ENCODE results near the gene C3orf20. TPM values are rescaled to one million over a fixed set of nuclear protein-coding genes. Genes with fewer than 3 reads are reported as not detected.

The C3orf20 gene
- total and polyA plus RNA-seq, 9 of the 15 experiments (the other 6 are each of a cell fraction or from before 2014, with no cell fraction given), result 0.04 TPM; not detected in 8

DNA sequence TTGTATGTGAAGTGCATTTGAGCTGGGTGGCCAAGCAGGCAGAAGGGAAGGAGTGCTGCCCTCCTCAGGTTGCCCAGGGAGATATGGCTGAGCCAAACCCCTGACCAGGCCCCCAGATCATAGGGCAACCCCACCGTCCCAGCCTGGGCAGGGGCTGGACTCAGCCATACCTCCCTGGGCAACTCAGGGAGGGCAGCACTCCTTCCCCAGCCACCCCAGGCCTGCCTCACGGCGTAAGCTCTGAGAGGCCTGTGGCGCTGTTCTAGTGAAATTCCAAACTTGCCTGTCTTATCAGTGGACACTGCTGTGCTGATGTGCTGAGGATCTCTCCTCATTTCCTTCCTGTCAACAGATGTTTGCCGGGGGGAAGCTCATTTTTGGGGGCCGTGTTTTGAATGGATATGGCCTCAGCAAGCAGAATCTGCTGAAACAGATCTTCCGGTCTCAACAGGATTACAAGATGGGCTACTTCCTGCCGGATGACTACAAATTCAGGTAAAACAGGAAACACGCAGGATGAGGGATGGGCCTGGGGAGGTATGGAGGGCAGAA, 86.3 kb downstream of the C3orf20 start (continued):
- TF ChIP-seq, protein P1, sequence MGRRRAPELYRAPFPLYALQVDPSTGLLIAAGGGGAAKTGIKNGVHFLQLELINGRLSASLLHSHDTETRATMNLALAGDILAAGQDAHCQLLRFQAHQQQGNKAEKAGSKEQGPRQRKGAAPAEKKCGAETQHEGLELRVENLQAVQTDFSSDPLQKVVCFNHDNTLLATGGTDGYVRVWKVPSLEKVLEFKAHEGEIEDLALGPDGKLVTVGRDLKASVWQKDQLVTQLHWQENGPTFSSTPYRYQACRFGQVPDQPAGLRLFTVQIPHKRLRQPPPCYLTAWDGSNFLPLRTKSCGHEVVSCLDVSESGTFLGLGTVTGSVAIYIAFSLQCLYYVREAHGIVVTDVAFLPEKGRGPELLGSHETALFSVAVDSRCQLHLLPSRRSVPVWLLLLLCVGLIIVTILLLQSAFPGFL (CRISPR knock-in tag; IDR thresholded peaks at IDR 0.05), result no peak
- TF ChIP-seq RBM17 (IDR thresholded peaks at IDR 0.05; ENCODE audit: borderline replicate concordance, low read depth, low read length), result no peak
- TF ChIP-seq ZFX (CRISPR knock-in tag; IDR thresholded peaks at IDR 0.05), result no peak
- TF ChIP-seq NFYB (IDR thresholded peaks at IDR 0.05; ENCODE audit: extremely low read depth, insufficient read length), result no peak
- no peak for TF ChIP-seq RFX1 (IDR thresholded peaks at IDR 0.05)
- no peak for TF ChIP-seq KDM2B (CRISPR knock-in tag; IDR thresholded peaks at IDR 0.05)
- TF ChIP-seq CBX2 (IDR thresholded peaks at IDR 0.05; ENCODE audit: insufficient read depth, low read length, poor library complexity, severe bottlenecking), result no peak
- TF ChIP-seq, protein P2, sequence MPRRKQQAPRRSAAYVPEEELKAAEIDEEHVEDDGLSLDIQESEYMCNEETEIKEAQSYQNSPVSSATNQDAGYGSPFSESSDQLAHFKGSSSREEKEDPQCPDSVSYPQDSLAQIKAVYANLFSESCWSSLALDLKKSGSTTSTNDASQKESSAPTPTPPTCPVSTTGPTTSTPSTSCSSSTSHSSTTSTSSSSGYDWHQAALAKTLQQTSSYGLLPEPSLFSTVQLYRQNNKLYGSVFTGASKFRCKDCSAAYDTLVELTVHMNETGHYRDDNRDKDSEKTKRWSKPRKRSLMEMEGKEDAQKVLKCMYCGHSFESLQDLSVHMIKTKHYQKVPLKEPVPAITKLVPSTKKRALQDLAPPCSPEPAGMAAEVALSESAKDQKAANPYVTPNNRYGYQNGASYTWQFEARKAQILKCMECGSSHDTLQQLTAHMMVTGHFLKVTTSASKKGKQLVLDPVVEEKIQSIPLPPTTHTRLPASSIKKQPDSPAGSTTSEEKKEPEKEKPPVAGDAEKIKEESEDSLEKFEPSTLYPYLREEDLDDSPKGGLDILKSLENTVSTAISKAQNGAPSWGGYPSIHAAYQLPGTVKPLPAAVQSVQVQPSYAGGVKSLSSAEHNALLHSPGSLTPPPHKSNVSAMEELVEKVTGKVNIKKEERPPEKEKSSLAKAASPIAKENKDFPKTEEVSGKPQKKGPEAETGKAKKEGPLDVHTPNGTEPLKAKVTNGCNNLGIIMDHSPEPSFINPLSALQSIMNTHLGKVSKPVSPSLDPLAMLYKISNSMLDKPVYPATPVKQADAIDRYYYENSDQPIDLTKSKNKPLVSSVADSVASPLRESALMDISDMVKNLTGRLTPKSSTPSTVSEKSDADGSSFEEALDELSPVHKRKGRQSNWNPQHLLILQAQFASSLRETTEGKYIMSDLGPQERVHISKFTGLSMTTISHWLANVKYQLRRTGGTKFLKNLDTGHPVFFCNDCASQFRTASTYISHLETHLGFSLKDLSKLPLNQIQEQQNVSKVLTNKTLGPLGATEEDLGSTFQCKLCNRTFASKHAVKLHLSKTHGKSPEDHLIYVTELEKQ (CRISPR knock-in tag; IDR thresholded peaks at IDR 0.05), result no peak
- TF ChIP-seq ETV5 (CRISPR knock-in tag; IDR thresholded peaks at IDR 0.05; ENCODE audit: low read depth), result no peak; the same call in 1 of the 2 replicates
- no peak for TF ChIP-seq GTF2A2 (tag; IDR thresholded peaks at IDR 0.05)
- peak; percentile 21; the same call in 1 of the 2 replicates for TF ChIP-seq ZBTB17 (CRISPR knock-in tag; IDR thresholded peaks at IDR 0.05)
- TF ChIP-seq MXI1 (IDR thresholded peaks at IDR 0.05; ENCODE audit: low read depth, low read length), result no peak
- TF ChIP-seq ZNF717 (CRISPR knock-in tag; IDR thresholded peaks at IDR 0.05), result no peak
- TF ChIP-seq CEBPG (CRISPR knock-in tag; IDR thresholded peaks at IDR 0.05), result no peak
- TF ChIP-seq CEBPG (tag; conservative IDR thresholded peaks at IDR 0.05 in 1 of 2, IDR thresholded peaks at IDR 0.05 in 1 of 2), result no peak
- no peak for TF ChIP-seq MCM5 (IDR thresholded peaks at IDR 0.05; ENCODE audit: low read depth)
- TF ChIP-seq CHD2 (IDR thresholded peaks at IDR 0.05; ENCODE audit: low read depth, low read length), result no peak
- TF ChIP-seq CBX3 (IDR thresholded peaks at IDR 0.05; ENCODE audit: borderline replicate concordance in 1 of 2, low read length in 2 of 2), result no peak
- TF ChIP-seq PURB (CRISPR knock-in tag; IDR thresholded peaks at IDR 0.05; ENCODE audit: low read depth), result no peak
- TF ChIP-seq, protein P3, sequence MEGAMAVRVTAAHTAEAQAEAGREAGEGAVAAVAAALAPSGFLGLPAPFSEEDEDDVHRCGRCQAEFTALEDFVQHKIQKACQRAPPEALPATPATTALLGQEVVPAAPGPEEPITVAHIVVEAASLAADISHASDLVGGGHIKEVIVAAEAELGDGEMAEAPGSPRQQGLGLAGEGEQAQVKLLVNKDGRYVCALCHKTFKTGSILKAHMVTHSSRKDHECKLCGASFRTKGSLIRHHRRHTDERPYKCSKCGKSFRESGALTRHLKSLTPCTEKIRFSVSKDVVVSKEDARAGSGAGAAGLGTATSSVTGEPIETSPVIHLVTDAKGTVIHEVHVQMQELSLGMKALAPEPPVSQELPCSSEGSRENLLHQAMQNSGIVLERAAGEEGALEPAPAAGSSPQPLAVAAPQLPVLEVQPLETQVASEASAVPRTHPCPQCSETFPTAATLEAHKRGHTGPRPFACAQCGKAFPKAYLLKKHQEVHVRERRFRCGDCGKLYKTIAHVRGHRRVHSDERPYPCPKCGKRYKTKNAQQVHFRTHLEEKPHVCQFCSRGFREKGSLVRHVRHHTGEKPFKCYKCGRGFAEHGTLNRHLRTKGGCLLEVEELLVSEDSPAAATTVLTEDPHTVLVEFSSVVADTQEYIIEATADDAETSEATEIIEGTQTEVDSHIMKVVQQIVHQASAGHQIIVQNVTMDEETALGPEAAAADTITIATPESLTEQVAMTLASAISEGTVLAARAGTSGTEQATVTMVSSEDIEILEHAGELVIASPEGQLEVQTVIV (CRISPR knock-in tag; IDR thresholded peaks at IDR 0.05; ENCODE audit: borderline replicate concordance), result no peak
- TF ChIP-seq JUNB (CRISPR knock-in tag; conservative IDR thresholded peaks at IDR 0.05), result no peak
- no peak for TF ChIP-seq TAF1 (IDR thresholded peaks at IDR 0.05; ENCODE audit: control insufficient read depth, extremely low read depth, insufficient read depth, low read length, severe bottlenecking)
- TF ChIP-seq ZNF143 (CRISPR knock-in tag; IDR thresholded peaks at IDR 0.05), result no peak
- TF ChIP-seq ZNF217 (CRISPR knock-in tag; IDR thresholded peaks at IDR 0.05), result no peak
